NCI-H2196 treated with DMSO at 0.1 percent for 48 hours (cell line): ENCODE results near the gene H2AZ2.
"Not testable (repeated sequence)": the region's sequence is repeated elsewhere in the genome, so short reads cannot be mapped to it uniquely, and the experiment has no call there.

Source experiments
- DNase-seq: peaks from one replicate; lab custom pipeline; 2025; ENCODE audit not compliant: unreplicated experiment; lab: John Stamatoyannopoulos, UW

H2AZ2 gene

DNA sequence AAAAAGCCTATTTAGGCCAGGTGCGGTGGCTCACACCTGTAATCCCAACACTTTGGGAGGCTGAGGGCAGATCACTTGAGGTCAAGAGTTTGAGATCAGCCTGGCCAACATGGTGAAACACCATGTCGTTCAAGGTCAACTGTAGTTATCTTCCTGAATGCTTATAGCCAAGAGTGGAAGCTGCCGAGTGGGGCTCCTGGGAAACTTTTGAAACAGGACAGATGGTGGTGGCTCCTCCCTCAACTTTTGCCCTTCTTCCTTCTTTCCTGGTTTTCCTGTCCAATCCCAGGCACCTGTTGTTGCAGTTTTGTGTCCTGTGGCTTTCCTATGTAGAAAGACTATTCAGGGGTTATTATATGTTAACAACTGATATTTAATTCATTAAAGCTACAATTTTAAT lies 60.1 kb downstream of the H2AZ2 start:
- no peak for DNase-seq

GRCh38 chr7:44787041-44787440 lies 60.8 kb downstream of the H2AZ2 start:
- no peak for DNase-seq

- DNase-seq: not testable (repeated sequence)
Measured at GRCh38 chr7:44785218-44785617, 62.7 kb downstream of the H2AZ2 start.

GRCh38 chr7:44784364-44784763 lies 63.5 kb downstream of the H2AZ2 start:
- DNase-seq: no peak

DNA sequence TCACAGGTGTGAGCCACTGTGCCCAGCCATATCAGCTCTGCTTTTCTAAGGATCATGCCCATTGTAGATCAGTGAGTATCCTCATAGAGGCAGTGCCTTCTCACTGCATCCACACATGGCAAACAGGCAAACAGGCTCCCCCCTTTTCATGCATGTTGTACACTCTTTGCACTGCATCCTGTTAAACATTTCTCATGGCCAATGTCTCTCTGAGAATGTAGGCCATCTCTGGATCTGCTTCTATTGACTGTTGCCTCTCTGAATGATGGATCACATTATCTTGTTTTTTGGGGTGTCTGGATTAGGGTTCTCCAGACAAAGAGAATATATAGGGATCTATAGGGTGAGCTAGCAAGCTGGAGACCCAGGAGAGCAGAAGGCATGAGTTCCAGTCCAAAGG lies 64.5 kb downstream of the H2AZ2 start:
- no peak for DNase-seq

- DNase-seq: no peak
Measured at GRCh38 chr7:44782460-44782859, 65.4 kb downstream of the H2AZ2 start.
